ENCODE results near the gene S100A7A.

DNA sequence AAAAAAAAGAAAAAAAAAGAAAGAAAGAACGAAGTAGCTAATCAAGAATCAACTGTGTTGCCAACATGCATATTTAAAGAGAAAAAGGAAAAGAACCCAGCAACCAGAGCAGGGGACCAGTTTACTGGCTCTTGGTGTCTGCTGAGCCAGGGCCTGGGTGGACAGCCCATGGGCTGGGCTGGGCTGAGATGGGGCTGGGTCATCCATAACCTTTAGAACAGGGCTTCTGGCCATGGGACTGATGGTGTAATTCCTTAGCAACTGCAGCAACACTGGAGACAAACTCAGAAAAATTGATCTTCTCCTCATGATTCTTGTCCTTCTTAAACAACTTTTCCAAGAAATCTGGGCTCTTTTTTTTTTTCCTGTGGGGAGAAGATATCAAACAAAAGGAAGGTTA is 10.5 kb downstream of the S100A7A start:
- TF ChIP-seq POLR2A (IDR thresholded peaks at IDR 0.05; ENCODE audit: low read depth, low read length), result no peak
- TF ChIP-seq CTCF (IDR thresholded peaks at IDR 0.05; ENCODE audit: extremely low read depth in 1 of 2, insufficient read depth in 1 of 2, low read depth in 1 of 2, low read length in 2 of 2), result no peak
- TF ChIP-seq GATA2 (IDR thresholded peaks at IDR 0.05; ENCODE audit: insufficient read depth, insufficient read length, low read depth, low read length), result no peak
- no peak for TF ChIP-seq FOS (IDR thresholded peaks at IDR 0.05; ENCODE audit: borderline replicate concordance, insufficient read depth, low read length)
- no peak for TF ChIP-seq MYC (IDR thresholded peaks at IDR 0.05; ENCODE audit: low read depth, low read length)
- no peak for TF ChIP-seq JUN (IDR thresholded peaks at IDR 0.05; ENCODE audit: borderline replicate concordance, insufficient read depth, insufficient read length, low read depth)
- no peak for TF ChIP-seq EZH2 (IDR thresholded peaks at IDR 0.05; ENCODE audit: borderline replicate concordance, low read depth, low read length, severe bottlenecking)

All from endothelial cell of umbilical vein (primary cell).